GM23248 (cell line): ENCODE results near the gene GALM.

Source experiments
- EZH2 ChIP-seq: fragments of 200-600 bp; sonication (generic); IDR thresholded peaks from 2 replicates; pipeline ENCODE4 v1.6.1; 2018; ENCODE audit warnings: antibody characterized with exemption, mild to moderate bottlenecking; ENCODE audit not compliant: insufficient read depth, poor library complexity, severe bottlenecking
- EZH2phosphoT487 ChIP-seq: fragments of 200-600 bp; sonication (generic); IDR thresholded peaks from 2 replicates; pipeline ENCODE4 v1.6.1; 2018; ENCODE audit warnings: antibody characterized with exemption, moderate library complexity, mild to moderate bottlenecking, low read depth; ENCODE audit not compliant: insufficient read depth

DNA sequence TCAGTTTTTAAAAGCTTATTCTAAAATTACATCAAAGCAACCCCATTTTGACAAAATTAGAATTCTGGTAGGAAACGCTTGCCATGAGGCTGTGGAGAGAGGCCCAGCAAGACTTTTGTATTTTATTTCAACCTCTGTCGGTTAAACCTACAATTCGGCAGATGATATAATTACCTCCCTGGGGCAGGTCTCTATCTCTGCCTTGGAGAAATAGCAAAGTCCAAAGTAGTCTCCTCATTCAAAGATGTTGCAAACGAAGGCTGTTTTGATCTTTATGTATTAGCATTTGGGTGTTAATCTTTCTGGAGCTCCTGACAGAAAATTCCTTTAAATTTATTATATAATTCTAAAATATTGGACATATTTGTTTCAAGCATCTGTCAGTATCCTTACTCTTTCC is 35.6 kb downstream of the GALM start:
- no peak for TF ChIP-seq EZH2
- no peak for TF ChIP-seq EZH2phosphoT487
